ENCODE measurements around the gene MOBP. TPM values are rescaled to one million over a fixed set of nuclear protein-coding genes. Genes with fewer than 3 reads are reported as not detected.

MOBP gene
- total and polyA plus RNA-seq, 2 experiments from 2014 or later, result not detected

- TF ChIP-seq REST (IDR thresholded peaks at IDR 0.05; ENCODE audit: unreplicated experiment), result no peak
- TF ChIP-seq JUNB (IDR thresholded peaks at IDR 0.05; ENCODE audit: unreplicated experiment), result no peak
- no peak for TF ChIP-seq ZNF114 (CRISPR knock-in tag; IDR thresholded peaks at IDR 0.05)
- no peak for TF ChIP-seq ZNF331 (CRISPR knock-in tag; IDR thresholded peaks at IDR 0.05; ENCODE audit: low read depth)
- TF ChIP-seq CTCF (conservative IDR thresholded peaks at IDR 0.05; ENCODE audit: low read depth in 2 of 2), result no peak
Measured at GRCh38 chr3:39471652-39472051, 4.2 kb downstream of the MOBP start (continued).

- no peaks in the 10 kb centered on the region for H4K20me1 ChIP-seq (replicated peaks; ENCODE audit: insufficient read depth)
- peak; percentile 74 for DNase-seq (ENCODE audit: low spot score)
- no peak overlapping the region for H3K27ac ChIP-seq (ENCODE audit: low read depth)
- H3K9me2 ChIP-seq (ENCODE audit: insufficient read depth), result peaks cover 4% of the 10 kb centered on the region
- H3K36me3 Mint-ChIP-seq (ENCODE audit: low read depth), result peaks cover 8% of the 10 kb centered on the region; the same call in 1 of the 3 replicates
- ATAC-seq, result peak; percentile 90
- H3K27me3 Mint-ChIP-seq (ENCODE audit: insufficient read depth, low read depth, poor library complexity), result peaks cover 8% of the 10 kb centered on the region
- H3K79me2 ChIP-seq (replicated peaks; ENCODE audit: insufficient read depth), result no peaks in the 10 kb centered on the region
- no peak overlapping the region; the same call in 1 of the 2 replicates for H2AFZ ChIP-seq
- no peak overlapping the region for H3K4me3 ChIP-seq
- no peak overlapping the region for H3K4me3 Mint-ChIP-seq
- peaks cover 11% of the 10 kb centered on the region for H3K4me1 Mint-ChIP-seq
- no peaks in the 10 kb centered on the region for H3K27me3 ChIP-seq (ENCODE audit: insufficient read depth)
- TF ChIP-seq NANOG (IDR thresholded peaks at IDR 0.05; ENCODE audit: borderline replicate concordance) (0 out of 2 replicates have a peak, but pooled peaks have one; percentile 30), ETS1 (IDR thresholded peaks at IDR 0.05) (no peak), REST (IDR thresholded peaks at IDR 0.05; ENCODE audit: unreplicated experiment) (no peak), POLR2AphosphoS5 (IDR thresholded peaks at IDR 0.05; ENCODE audit: low read depth) (no peak)
- H3K36me3 ChIP-seq (ENCODE audit: insufficient read depth), result no peaks in the 10 kb centered on the region
- H3K4me2 ChIP-seq, result peak overlapping the region; percentile 55; the same call in 1 of the 2 replicates
- peak overlapping the region; percentile 20; the same call in 1 of the 2 replicates for H3K27ac Mint-ChIP-seq
- H3K4me1 ChIP-seq (ENCODE audit: insufficient read depth), result peaks cover 11% of the 10 kb centered on the region; the same call in 1 of the 2 replicates
- H3F3A ChIP-seq (replicated peaks; ENCODE audit: low read depth), result no peaks in the 10 kb centered on the region
- peaks cover 14% of the 10 kb centered on the region for H3K9me3 Mint-ChIP-seq
Measured at GRCh38 chr3:39473452-39474125, 6.1 kb downstream of the MOBP start.
